ENCODE data around the gene PIAS1. TPM values are rescaled to one million over a fixed set of nuclear protein-coding genes. Genes with fewer than 3 reads are reported as not detected.
A peak's percentile ranks its signal among the peaks of the same experiment; 100 is the strongest.

Gene PIAS1
- total and polyA plus RNA-seq, 9 of the 15 experiments (the other 6 are each of a cell fraction or from before 2014, with no cell fraction given): 18.0 to 59.1 (median 28.5) TPM

- TF ChIP-seq HDAC8 (tag; IDR thresholded peaks at IDR 0.05) (no peak), ZBTB17 (CRISPR knock-in tag; IDR thresholded peaks at IDR 0.05) (no peak), EGR1 (conservative IDR thresholded peaks at IDR 0.05) (peak; percentile 61), HDAC3 (IDR thresholded peaks at IDR 0.05; ENCODE audit: borderline replicate concordance, partially characterized antibody) (no peak), RB1 (IDR thresholded peaks at IDR 0.05; ENCODE audit: low read depth) (0 out of 2 replicates have a peak, but pooled peaks have one; percentile 25), BHLHE40 (IDR thresholded peaks at IDR 0.05; ENCODE audit: low read length) (no peak), THAP12 (CRISPR knock-in tag; IDR thresholded peaks at IDR 0.05) (no peak), TCF15 (CRISPR knock-in tag; IDR thresholded peaks at IDR 0.05) (no peak)
These were observed 156.9 kb downstream of the PIAS1 start (continued) for GRCh38 chr15:68210821-68211655.

All from K562 (cell line).